ENCODE data around the gene GNB1L. TPM values are rescaled to one million over a fixed set of nuclear protein-coding genes. Genes with fewer than 3 reads are reported as not detected.

Gene GNB1L
- total and polyA plus RNA-seq, 9 of the 15 experiments (the other 6 are each of a cell fraction or from before 2014, with no cell fraction given) = 0.56 to 50.5 (median 10.2) TPM

DNA sequence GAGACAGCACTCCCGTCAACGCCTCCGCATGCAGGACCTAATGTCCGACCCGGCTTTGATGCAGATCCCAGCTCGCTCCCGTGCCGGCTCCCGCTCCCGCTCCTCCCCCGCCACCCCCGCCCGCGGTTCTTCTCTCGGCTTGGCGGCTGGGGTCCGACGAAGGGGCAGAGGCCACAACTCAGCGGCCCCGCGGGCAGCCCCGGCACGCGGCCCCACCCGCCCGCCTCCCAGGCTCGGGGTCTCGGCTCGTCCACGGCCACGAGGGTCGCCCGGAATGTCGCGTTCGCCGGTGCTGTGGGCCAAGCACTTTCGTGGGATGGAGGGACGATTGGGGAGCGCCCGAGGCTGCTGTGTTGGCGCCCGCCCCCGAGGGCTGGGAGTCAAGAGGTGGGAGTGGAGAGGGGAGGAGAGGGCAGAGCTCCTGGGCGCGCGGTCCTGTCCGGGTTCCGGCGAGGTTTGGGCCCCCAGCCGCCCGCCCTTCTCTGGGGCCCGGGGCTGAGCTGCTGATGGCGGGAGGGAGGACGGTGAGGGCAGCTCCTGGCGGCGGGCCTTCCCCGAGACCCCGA lies 99.4 kb downstream of the GNB1L start:
- BruUV-seq (replicated peaks) = no TSS peak
- Histone ChIP-seq H3K27ac (ENCODE audit: extremely low read depth, low read depth, low read length) (no peak overlapping the region), H3K27me3 (ENCODE audit: control insufficient read depth in 2 of 2, insufficient read depth in 2 of 2, low read length in 2 of 2) (peaks cover 54 to 87% of the 10 kb centered on the region in 2 experiments; a peak in 4 of 5 replicates), H3K36me3 (ENCODE audit: control insufficient read depth, insufficient read depth, low read length) (no peaks in the 10 kb centered on the region), H3K9ac (ENCODE audit: insufficient read depth in 1 of 2, low read depth in 2 of 2, low read length in 2 of 2) (no peak overlapping the region; a peak in 1 of 4 replicates), H3K4me1 (replicated peaks in 1 of 2; ENCODE audit: control insufficient read depth in 2 of 2, insufficient read depth in 2 of 2, low read length in 2 of 2) (peaks cover 17 to 80% of the 10 kb centered on the region in 2 experiments; a peak in 4 of 5 replicates), H4K20me1 (replicated peaks; ENCODE audit: control insufficient read depth, insufficient read depth, low read length) (peaks cover 53% of the 10 kb centered on the region), H2AFZ (ENCODE audit: low read depth, low read length) (no peak overlapping the region), H3K79me2 (ENCODE audit: control insufficient read depth, insufficient read depth, low read length) (no peaks in the 10 kb centered on the region), H3K9me3 (replicated peaks; ENCODE audit: control insufficient read depth, insufficient read depth, low read depth, low read length) (no peaks in the 10 kb centered on the region; the same call in 1 of the 2 replicates), H3K9me1 (ENCODE audit: control insufficient read depth, insufficient read depth, low read length) (peaks cover 2% of the 10 kb centered on the region), H3K4me3 (no peak overlapping the region), H3K4me2 (ENCODE audit: insufficient read depth, low read length) (no peak overlapping the region)
- in situ Hi-C loops (cut with MboI) (no loop called here), intact Hi-C loops (cut with micrococcal nuclease) (loop anchor here (5.0 kb wide), 1 partner anchor 137 kb away; no protein-coding TSS in a partner anchor)
- FAIRE-seq = no peak
- ChIA-PET CTCF (ENCODE audit: low intra/inter-chr PET ratio) (interaction anchor here (1.4 to 3.8 kb wide), 4 partner anchors 25 to 193 kb away, joined by 3 to 91 read pairs (median 12); no protein-coding TSS in a partner anchor), POLR2A (interaction anchor here (0.7 to 4.5 kb wide), 7 partner anchors 8 to 162 kb away, joined by 3 to 37 read pairs (median 6); no protein-coding TSS in a partner anchor)
- 15% methylated on average over 59 of the region's 59 CpGs for WGBS (ENCODE audit: insufficient coverage, low coverage, missing lambda C conversion rate)
- no peak for ATAC-seq
- DNase-seq (ENCODE audit: extremely low read depth in 1 of 4, low spot score in 3 of 4) = peak in 2 of 4 experiments; percentile 73 to 78
- no peak for TF ChIP-seq NR2F6 (CRISPR knock-in tag; IDR thresholded peaks at IDR 0.05)
- peak; percentile 66; the same call in 1 of the 2 replicates for TF ChIP-seq SAFB (IDR thresholded peaks at IDR 0.05; ENCODE audit: borderline replicate concordance, low read depth, low read length)
- TF ChIP-seq ZBTB7A (IDR thresholded peaks at IDR 0.05; ENCODE audit: borderline replicate concordance, control insufficient read depth, low read depth, low read length) = 0 out of 2 replicates have a peak, but pooled peaks have one; percentile 9
- 0 out of 2 replicates have a peak, but pooled peaks have one; percentile 47 for TF ChIP-seq TCF7 (IDR thresholded peaks at IDR 0.05; ENCODE audit: borderline replicate concordance)
- no peak for TF ChIP-seq HDAC3 (IDR thresholded peaks at IDR 0.05; ENCODE audit: borderline replicate concordance, partially characterized antibody)
- TF ChIP-seq, protein P1, sequence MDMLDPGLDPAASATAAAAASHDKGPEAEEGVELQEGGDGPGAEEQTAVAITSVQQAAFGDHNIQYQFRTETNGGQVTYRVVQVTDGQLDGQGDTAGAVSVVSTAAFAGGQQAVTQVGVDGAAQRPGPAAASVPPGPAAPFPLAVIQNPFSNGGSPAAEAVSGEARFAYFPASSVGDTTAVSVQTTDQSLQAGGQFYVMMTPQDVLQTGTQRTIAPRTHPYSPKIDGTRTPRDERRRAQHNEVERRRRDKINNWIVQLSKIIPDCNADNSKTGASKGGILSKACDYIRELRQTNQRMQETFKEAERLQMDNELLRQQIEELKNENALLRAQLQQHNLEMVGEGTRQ (CRISPR knock-in tag; IDR thresholded peaks at IDR 0.05) = peak; percentile 10; the same call in 1 of the 2 replicates
- TF ChIP-seq MYNN (IDR thresholded peaks at IDR 0.05) = no peak
- TF ChIP-seq MYNN (CRISPR knock-in tag; IDR thresholded peaks at IDR 0.05) = 0 out of 2 replicates have a peak, but pooled peaks have one; percentile 4
- TF ChIP-seq, protein P2, sequence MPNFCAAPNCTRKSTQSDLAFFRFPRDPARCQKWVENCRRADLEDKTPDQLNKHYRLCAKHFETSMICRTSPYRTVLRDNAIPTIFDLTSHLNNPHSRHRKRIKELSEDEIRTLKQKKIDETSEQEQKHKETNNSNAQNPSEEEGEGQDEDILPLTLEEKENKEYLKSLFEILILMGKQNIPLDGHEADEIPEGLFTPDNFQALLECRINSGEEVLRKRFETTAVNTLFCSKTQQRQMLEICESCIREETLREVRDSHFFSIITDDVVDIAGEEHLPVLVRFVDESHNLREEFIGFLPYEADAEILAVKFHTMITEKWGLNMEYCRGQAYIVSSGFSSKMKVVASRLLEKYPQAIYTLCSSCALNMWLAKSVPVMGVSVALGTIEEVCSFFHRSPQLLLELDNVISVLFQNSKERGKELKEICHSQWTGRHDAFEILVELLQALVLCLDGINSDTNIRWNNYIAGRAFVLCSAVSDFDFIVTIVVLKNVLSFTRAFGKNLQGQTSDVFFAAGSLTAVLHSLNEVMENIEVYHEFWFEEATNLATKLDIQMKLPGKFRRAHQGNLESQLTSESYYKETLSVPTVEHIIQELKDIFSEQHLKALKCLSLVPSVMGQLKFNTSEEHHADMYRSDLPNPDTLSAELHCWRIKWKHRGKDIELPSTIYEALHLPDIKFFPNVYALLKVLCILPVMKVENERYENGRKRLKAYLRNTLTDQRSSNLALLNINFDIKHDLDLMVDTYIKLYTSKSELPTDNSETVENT (CRISPR knock-in tag; IDR thresholded peaks at IDR 0.05) = peak; percentile 16; the same call in 1 of the 2 replicates
- peak in 1 of 3 experiments; percentile 7 for TF ChIP-seq YY1 (IDR thresholded peaks at IDR 0.05; ENCODE audit: borderline replicate concordance in 1 of 3, control insufficient read depth in 1 of 3, extremely low read depth in 1 of 3, insufficient read depth in 3 of 3, insufficient read length in 1 of 3, insufficient replicate concordance in 2 of 3, low read depth in 1 of 3, low read length in 2 of 3)
- TF ChIP-seq, protein P3, sequence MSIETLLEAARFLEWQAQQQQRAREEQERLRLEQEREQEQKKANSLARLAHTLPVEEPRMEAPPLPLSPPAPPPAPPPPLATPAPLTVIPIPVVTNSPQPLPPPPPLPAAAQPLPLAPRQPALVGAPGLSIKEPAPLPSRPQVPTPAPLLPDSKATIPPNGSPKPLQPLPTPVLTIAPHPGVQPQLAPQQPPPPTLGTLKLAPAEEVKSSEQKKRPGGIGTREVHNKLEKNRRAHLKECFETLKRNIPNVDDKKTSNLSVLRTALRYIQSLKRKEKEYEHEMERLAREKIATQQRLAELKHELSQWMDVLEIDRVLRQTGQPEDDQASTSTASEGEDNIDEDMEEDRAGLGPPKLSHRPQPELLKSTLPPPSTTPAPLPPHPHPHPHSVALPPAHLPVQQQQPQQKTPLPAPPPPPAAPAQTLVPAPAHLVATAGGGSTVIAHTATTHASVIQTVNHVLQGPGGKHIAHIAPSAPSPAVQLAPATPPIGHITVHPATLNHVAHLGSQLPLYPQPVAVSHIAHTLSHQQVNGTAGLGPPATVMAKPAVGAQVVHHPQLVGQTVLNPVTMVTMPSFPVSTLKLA (conservative IDR thresholded peaks at IDR 0.05) = no peak
- no peak for TF ChIP-seq KDM5B (IDR thresholded peaks at IDR 0.05; ENCODE audit: insufficient replicate concordance, low read depth, low read length)
- TF ChIP-seq BHLHE40 (IDR thresholded peaks at IDR 0.05; ENCODE audit: low read length) = peak; percentile 43; the same call in 1 of the 2 replicates
- peak; percentile 85 for TF ChIP-seq EGR1 (conservative IDR thresholded peaks at IDR 0.05)
- no peak for TF ChIP-seq MYC (IDR thresholded peaks at IDR 0.05; ENCODE audit: low read depth, low read length)
- TF ChIP-seq MYC (CRISPR knock-in tag; IDR thresholded peaks at IDR 0.05; ENCODE audit: borderline replicate concordance, low read depth) = no peak
